Measurements from ENCODE around the gene MRFAP1. TPM values are rescaled to one million over a fixed set of nuclear protein-coding genes. Genes with fewer than 3 reads are reported as not detected.

MRFAP1 gene
- total RNA-seq, 1 experiment from 2014 or later: 212 TPM

DNA sequence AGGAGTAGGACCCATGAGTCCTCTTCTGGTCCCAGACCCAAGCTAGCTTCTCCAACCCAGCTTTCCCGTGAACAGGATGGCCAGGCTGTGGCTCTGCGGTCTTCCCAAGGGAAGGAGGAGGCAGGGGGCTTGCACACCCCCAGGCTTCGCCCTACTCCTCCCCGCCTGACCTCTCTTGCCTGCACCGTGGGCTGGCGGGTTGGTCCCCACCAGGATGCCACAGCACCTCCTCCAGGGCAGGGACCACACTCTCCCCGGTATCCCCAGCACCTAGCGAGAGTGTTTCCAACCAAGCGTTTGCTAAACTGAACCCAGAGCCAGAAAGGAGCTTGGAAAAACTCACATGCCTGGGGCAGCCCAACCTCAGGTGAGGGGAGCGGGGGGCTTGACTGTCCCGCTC, 44.2 kb downstream of the MRFAP1 start:
- BruUV-seq (replicated peaks): no TSS peak
- ATAC-seq: no peak
- H3K4me1 ChIP-seq (ENCODE audit: control insufficient read depth, insufficient read depth, low read length): peaks cover 15% of the 10 kb centered on the region
- POLR2A ChIA-PET: no interaction called here
- no peak for TF ChIP-seq SIN3A (IDR thresholded peaks at IDR 0.05; ENCODE audit: borderline replicate concordance, insufficient read depth, low read depth, low read length)
- TF ChIP-seq, protein P1, sequence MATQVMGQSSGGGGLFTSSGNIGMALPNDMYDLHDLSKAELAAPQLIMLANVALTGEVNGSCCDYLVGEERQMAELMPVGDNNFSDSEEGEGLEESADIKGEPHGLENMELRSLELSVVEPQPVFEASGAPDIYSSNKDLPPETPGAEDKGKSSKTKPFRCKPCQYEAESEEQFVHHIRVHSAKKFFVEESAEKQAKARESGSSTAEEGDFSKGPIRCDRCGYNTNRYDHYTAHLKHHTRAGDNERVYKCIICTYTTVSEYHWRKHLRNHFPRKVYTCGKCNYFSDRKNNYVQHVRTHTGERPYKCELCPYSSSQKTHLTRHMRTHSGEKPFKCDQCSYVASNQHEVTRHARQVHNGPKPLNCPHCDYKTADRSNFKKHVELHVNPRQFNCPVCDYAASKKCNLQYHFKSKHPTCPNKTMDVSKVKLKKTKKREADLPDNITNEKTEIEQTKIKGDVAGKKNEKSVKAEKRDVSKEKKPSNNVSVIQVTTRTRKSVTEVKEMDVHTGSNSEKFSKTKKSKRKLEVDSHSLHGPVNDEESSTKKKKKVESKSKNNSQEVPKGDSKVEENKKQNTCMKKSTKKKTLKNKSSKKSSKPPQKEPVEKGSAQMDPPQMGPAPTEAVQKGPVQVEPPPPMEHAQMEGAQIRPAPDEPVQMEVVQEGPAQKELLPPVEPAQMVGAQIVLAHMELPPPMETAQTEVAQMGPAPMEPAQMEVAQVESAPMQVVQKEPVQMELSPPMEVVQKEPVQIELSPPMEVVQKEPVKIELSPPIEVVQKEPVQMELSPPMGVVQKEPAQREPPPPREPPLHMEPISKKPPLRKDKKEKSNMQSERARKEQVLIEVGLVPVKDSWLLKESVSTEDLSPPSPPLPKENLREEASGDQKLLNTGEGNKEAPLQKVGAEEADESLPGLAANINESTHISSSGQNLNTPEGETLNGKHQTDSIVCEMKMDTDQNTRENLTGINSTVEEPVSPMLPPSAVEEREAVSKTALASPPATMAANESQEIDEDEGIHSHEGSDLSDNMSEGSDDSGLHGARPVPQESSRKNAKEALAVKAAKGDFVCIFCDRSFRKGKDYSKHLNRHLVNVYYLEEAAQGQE (IDR thresholded peaks at IDR 0.05; ENCODE audit: insufficient read depth in 1 of 2, low read depth in 2 of 2, low read length in 1 of 2): no peak
- TF ChIP-seq POLR2AphosphoS5 (IDR thresholded peaks at IDR 0.05; ENCODE audit: low read depth, low read length): no peak
- no peak for TF ChIP-seq TCF7L2 (IDR thresholded peaks at IDR 0.05; ENCODE audit: low read depth, low read length)
- TF ChIP-seq, protein P2, sequence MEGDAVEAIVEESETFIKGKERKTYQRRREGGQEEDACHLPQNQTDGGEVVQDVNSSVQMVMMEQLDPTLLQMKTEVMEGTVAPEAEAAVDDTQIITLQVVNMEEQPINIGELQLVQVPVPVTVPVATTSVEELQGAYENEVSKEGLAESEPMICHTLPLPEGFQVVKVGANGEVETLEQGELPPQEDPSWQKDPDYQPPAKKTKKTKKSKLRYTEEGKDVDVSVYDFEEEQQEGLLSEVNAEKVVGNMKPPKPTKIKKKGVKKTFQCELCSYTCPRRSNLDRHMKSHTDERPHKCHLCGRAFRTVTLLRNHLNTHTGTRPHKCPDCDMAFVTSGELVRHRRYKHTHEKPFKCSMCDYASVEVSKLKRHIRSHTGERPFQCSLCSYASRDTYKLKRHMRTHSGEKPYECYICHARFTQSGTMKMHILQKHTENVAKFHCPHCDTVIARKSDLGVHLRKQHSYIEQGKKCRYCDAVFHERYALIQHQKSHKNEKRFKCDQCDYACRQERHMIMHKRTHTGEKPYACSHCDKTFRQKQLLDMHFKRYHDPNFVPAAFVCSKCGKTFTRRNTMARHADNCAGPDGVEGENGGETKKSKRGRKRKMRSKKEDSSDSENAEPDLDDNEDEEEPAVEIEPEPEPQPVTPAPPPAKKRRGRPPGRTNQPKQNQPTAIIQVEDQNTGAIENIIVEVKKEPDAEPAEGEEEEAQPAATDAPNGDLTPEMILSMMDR (IDR thresholded peaks at IDR 0.05): no peak
- H3K9me3 ChIP-seq (ENCODE audit: control insufficient read depth, insufficient read depth, low read depth, low read length): no peaks in the 10 kb centered on the region
- H3K4me3 ChIP-seq (ENCODE audit: low read depth in 2 of 2, low read length in 2 of 2): no peak overlapping the region
- in situ Hi-C loops (cut with HindIII; ENCODE audit: low pct_unique_long_range_greater_than_20kb, low sequenced_read_pairs) (no loop called here), intact Hi-C loops (cut with micrococcal nuclease; ENCODE audit: unreplicated experiment) (no loop called here)
- H3K27me3 ChIP-seq (ENCODE audit: control insufficient read depth, insufficient read depth, low read length): no peaks in the 10 kb centered on the region
- no peak for DNase-seq (ENCODE audit: low read depth, low spot score)
- CTCF ChIA-PET: interaction anchor here (0.6 to 0.8 kb wide), 2 partner anchors 11 to 29 kb away, joined by 3 to 5 read pairs; no protein-coding TSS in a partner anchor
- no peak overlapping the region for H3K27ac ChIP-seq (ENCODE audit: low read length)
- no peaks in the 10 kb centered on the region for H3K36me3 ChIP-seq (ENCODE audit: control insufficient read depth, insufficient read depth, low read length)

DNA sequence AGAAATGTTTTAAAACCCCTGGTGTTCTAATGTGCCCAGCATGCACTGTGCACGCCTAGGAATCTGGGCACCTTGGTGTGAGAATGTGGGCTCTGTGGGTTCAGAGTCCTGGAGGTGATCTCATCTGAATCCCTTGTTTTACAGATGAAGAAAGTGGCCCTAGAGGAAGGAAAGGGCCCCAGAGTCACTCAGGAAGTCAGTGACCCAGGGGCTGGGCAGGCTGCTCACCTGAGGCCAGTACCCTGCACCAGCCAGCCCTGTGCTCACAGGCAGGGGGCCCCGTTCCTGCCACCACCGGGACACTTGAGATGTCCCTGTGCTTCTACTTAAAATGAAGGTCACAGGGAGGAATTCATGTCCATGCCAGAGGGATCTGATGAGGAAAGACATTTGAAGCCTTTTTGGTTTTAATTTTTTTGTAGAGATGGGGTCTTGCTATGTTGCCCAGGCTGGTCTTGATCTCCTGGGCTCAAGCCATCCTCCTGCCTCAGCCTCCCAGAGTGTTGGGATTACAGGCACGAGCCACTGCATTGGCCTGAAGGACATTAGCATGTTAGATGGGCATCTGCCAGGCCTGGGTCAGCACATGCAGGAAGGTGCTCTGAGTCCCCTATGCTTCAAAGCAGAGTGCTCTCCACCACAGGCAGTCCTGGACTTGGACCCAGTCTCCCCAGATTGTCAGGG, 45.8 kb downstream of the MRFAP1 start:
- H3K4me1 ChIP-seq (ENCODE audit: control insufficient read depth, insufficient read depth, low read length): peaks cover 22% of the 10 kb centered on the region
- no peak overlapping the region for H3K4me3 ChIP-seq (ENCODE audit: low read depth in 2 of 2, low read length in 2 of 2)
- TF ChIP-seq, protein P2 (IDR thresholded peaks at IDR 0.05): no peak
- TF ChIP-seq TCF7L2 (IDR thresholded peaks at IDR 0.05; ENCODE audit: low read depth, low read length) (no peak), POLR2AphosphoS5 (IDR thresholded peaks at IDR 0.05; ENCODE audit: low read depth, low read length) (no peak), SIN3A (IDR thresholded peaks at IDR 0.05; ENCODE audit: borderline replicate concordance, insufficient read depth, low read depth, low read length) (no peak)
- TF ChIP-seq, protein P1 (IDR thresholded peaks at IDR 0.05; ENCODE audit: insufficient read depth in 1 of 2, low read depth in 2 of 2, low read length in 1 of 2): no peak
- in situ Hi-C loops (cut with HindIII; ENCODE audit: low pct_unique_long_range_greater_than_20kb, low sequenced_read_pairs) (no loop called here), intact Hi-C loops (cut with micrococcal nuclease; ENCODE audit: unreplicated experiment) (no loop called here)
- ChIA-PET POLR2A (no interaction called here), CTCF (no interaction called here)
- ATAC-seq: no peak
- no peak for DNase-seq (ENCODE audit: low read depth, low spot score)
- no peaks in the 10 kb centered on the region for H3K36me3 ChIP-seq (ENCODE audit: control insufficient read depth, insufficient read depth, low read length)
- no peak overlapping the region for H3K27ac ChIP-seq (ENCODE audit: low read length)
- H3K9me3 ChIP-seq (ENCODE audit: control insufficient read depth, insufficient read depth, low read depth, low read length): no peaks in the 10 kb centered on the region
- no TSS peak for BruUV-seq (replicated peaks)
- H3K27me3 ChIP-seq (ENCODE audit: control insufficient read depth, insufficient read depth, low read length): no peaks in the 10 kb centered on the region
